Mucosa of rectum (tissue), 2 donors: Measurements from ENCODE around the gene RER1.

ENCODE experiments used
- H3K27ac ChIP-seq, 2 donors: one replicate each; pipeline ENCODE4 v1.7.0; 2013; ENCODE audit warnings: inconsistent platforms in 2 of 2, low read depth in 2 of 2, low read length in 2 of 2
- H3K27me3 ChIP-seq, 2 donors: one replicate each; pipeline ENCODE4 v1.7.0; 2013; ENCODE audit warnings: low read length in 2 of 2; ENCODE audit not compliant: control insufficient read depth in 2 of 2, insufficient read depth in 2 of 2
- H3K36me3 ChIP-seq, 2 donors: one replicate each; pipeline ENCODE4 v1.7.0; 2013; ENCODE audit warnings: low read length in 2 of 2; ENCODE audit not compliant: control insufficient read depth in 2 of 2, insufficient read depth in 2 of 2
- H3K4me1 ChIP-seq, 2 donors: one replicate each; pipeline ENCODE4 v1.7.0; 2013; ENCODE audit warnings: low read length in 2 of 2, mild to moderate bottlenecking in 1 of 2; ENCODE audit not compliant: control insufficient read depth in 2 of 2, insufficient read depth in 2 of 2
- H3K4me3 ChIP-seq, 2 donors: one replicate each; pipeline ENCODE4 v1.7.0; 2013; ENCODE audit warnings: low read length in 2 of 2
- H3K9ac ChIP-seq, 2 donors: one replicate each; pipeline ENCODE4 v1.7.0; 2013; ENCODE audit warnings: low read length in 2 of 2, low read depth in 1 of 2, mild to moderate bottlenecking in 1 of 2
- H3K9me3 ChIP-seq, 2 donors: one replicate each; pipeline ENCODE4 v1.7.0; 2013; ENCODE audit warnings: low read length in 2 of 2; ENCODE audit not compliant: control insufficient read depth in 2 of 2
- donor health status: healthy.
- donor health status: Normal muscosa, but diverticular disease.

Gene RER1

GRCh38 chr1:2452201-2452931 is 60.7 kb downstream of the RER1 start:
- Histone ChIP-seq H3K4me1 (no peaks in the 10 kb centered on the region), H3K9ac (no peak overlapping the region), H3K27me3 (no peaks in the 10 kb centered on the region)

DNA sequence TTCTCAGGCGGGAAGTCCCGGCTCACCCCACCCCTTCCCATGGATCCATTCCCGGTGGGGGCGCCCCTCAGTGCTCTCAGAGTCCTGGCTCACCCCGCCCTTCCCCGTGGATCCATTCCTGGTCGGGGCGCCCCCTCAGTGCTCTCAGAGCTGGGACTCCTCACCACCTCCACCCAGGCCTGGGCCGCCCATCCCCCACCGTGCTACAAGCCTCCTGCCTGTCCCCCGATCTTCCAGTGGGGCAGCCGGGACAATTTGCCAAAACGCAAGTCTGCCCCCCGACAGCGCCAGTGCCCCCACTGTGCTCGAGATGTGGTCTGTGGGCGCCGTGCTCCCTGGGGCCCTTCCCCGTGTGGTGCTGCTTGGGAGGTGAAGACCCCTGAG is 61.3 kb downstream of the RER1 start:
- no peak overlapping the region for H3K9ac ChIP-seq
- no peaks in the 10 kb centered on the region for H3K36me3 ChIP-seq
- no peaks in the 10 kb centered on the region for H3K27me3 ChIP-seq
- H3K4me3 ChIP-seq = no peak overlapping the region
- no peaks in the 10 kb centered on the region for H3K4me1 ChIP-seq
- no peaks in the 10 kb centered on the region for H3K9me3 ChIP-seq
- H3K27ac ChIP-seq = no peak overlapping the region

More at GRCh38 chr1:2452201-2452931, 60.7 kb downstream of the RER1 start:
- Histone ChIP-seq H3K27ac (no peak overlapping the region), H3K36me3 (no peaks in the 10 kb centered on the region), H3K9me3 (no peaks in the 10 kb centered on the region), H3K4me3 (no peak overlapping the region)

GRCh38 chr1:2454227-2454626 is 62.6 kb downstream of the RER1 start:
- Histone ChIP-seq H3K4me1 (no peaks in the 10 kb centered on the region), H3K4me3 (no peak overlapping the region), H3K27ac (no peak overlapping the region), H3K9ac (no peak overlapping the region), H3K36me3 (no peaks in the 10 kb centered on the region), H3K27me3 (no peaks in the 10 kb centered on the region), H3K9me3 (no peaks in the 10 kb centered on the region)
